Ovary (tissue), 3 donors: ENCODE measurements around the gene LEMD1.

Experiments used
- CTCF ChIP-seq, 3 donors: fragments of 450-650 bp in 2 of 3; fragments of 200-600 bp in 1 of 3; IDR thresholded peaks; one replicate each; pipeline versions ENCODE4 v1.5.1 to v1.8.0; 2016 to 2022; ENCODE audit warnings: antibody characterized with exemption in 3 of 3, mild to moderate bottlenecking in 1 of 3
- EP300 ChIP-seq: sonication (generic); formaldehyde crosslinking; IDR thresholded peaks from one replicate; pipeline ENCODE4 v1.6.1; 2017; ENCODE audit warnings: antibody characterized with exemption
- donor health status: DM: no; HTN: no; CAD: no.

DNA sequence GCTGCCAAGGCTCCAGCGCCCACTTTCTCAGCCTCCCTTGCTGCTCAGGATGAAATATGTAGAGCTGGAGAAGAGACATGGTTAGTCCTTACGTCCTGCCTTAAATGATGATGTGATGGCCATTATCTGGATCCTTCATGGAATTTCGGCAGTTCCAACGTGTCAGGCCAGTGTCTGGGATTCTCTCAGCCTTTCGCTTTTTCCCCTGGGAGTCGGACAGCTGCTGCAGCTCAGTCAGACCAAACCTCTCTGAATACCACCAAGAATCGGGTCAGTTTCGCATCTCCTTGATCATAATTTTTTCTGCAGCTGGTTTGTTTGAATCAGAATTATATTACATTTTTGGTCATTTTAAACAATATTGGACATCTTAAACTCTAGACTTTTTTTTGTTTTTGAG is 42.8 kb downstream of the LEMD1 start:
- TF ChIP-seq CTCF (IDR thresholded peaks at IDR 0.05) (no peak), EP300 (no peak)
